SK-MEL-5 (cell line): Measurements from ENCODE around the gene TEP1. TPM values are rescaled to one million over a fixed set of nuclear protein-coding genes. Genes with fewer than 3 reads are reported as not detected.
"Not testable (repeated sequence)": the region's sequence is repeated elsewhere in the genome, so short reads cannot be mapped to it uniquely, and the experiment has no call there.

Experiments
- DNase-seq: peaks from one replicate; pipeline ENCODE4 v3.0.0-alpha.2; 2016; ENCODE audit warnings: low read depth, low spot score
- in situ Hi-C: cut with HindIII; loops from 2 replicates; pipeline ENCODE4 v1.10.0; 2016; ENCODE audit warnings: low sequenced_read_pairs, high pct_unique_total_duplicates, low pct_unique_long_range_greater_than_20kb
- polyA plus RNA-seq, 2 experiments: library from polyadenylated mRNA; depleted of rRNA; stranded (reverse); fragments of >200 nt; gene quantifications; 2 replicates each; pipeline ENCODE4 v1.2.3, GENCODE V29; 2015
- total RNA-seq: library from RNA; depleted of rRNA; stranded (reverse); fragments of >200 nt; shearing (Covaris generic); gene quantifications from 2 replicates; pipeline ENCODE4 v1.2.3, GENCODE V29; 2014; rRNA removed

Gene TEP1
- total RNA-seq, result 11.0 and 11.5 TPM in 2 replicates
- 14.6 and 22.8 TPM in 2 replicates for polyA plus RNA-seq (2015; cell fraction: cytosol; rRNA removed)
- polyA plus RNA-seq (2015; cell fraction: nucleus; rRNA removed), result 65.8 and 76.7 TPM in 2 replicates

DNA sequence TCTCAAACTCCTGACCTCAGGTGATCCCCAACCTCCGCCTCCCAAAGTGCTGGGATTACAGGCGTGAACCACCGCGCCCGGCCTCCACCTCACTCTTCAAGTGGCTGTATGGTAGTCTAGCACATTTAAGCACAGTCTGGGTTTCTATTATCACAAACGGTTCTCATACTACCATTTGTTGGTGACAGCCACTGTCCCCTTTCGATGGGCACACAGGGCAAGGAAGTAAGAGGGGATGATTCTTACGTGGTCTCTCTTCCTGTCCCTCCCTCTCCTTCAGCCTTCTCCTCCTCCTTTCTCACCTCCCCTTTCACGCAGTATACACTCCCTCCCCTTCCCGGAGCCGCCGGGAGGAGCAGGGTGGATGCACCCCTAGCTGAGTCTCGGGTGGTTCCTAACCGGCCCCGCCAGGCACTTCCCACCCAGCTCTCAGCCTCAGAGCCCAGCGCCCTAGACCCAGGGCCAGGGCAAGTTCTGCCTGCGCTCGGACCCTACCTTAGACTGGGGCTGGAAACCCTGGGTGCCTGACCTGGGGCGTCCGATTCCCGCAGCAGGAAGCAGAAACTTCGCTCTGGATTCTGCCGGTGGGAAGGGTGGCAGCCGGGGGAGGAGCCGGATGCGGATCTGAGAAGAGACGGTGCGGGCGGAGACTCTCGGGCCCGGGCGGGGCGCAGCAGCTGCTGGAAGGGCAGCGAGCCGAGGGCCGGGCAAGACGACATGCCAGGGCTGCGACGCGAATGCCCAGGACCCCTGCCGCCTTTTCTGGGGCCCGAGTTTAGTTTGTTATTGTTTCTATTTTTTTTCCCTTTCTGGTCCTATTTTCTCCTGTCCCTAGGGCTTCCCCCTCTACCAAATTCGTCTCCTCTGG, at the start of gene TEP1:
Gene TEP1, minus strand, starts transcription at position 626 of the 868 bp plus-strand sequence. CDS start 5,062 bp downstream, outside the sequence.
- in situ Hi-C loops, result no loop called here
- peak; percentile 85 for DNase-seq

DNA sequence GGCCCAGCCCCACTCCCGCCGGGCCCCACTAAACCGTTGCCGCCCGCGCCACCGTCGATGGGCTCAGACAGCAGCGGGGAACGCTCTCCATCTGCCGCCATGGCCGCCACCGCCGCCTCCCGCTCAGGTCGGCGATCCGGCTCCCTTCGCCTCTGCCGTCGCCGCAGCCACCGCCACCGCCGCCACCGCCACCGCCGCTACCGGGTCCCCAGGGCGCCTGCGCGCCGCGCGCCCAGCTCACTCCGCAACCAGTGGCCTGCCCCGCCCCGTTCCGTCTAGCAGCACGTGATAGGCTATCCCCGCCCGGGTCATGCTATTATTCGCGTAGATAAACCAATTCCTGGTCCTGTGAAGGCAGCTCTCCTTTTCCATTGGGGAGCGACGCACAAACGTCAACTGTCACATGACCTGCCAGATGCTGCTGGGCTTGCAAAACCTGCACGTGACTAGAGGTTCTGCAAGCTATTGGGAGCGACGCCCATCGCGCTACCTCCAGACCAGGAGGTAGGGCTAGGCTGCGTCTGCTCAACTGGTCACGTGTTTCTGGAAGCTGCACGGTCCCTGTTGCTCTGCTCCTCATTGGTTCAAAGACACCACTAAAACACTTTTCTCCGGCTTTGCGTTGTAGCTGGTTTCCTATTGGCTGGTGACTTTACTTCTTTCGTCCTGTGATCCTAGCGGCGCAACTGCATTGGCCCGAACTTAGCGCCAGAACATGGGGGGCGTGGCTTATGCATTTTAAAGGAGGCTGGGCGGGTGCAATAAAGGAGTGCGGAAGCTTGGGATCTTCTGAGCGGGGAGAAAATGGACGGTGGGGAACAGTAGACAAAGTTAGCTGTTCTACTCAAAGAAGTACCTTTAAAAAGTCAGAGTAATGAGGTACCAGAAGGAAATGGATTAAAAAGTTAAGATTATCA, 48.2 kb upstream of the TEP1 start, which contains the start of gene PIP4P1:
Gene PIP4P1, minus strand, starts transcription at position 210 of the 917 bp plus-strand sequence. Its CDS starts 109 bp downstream, at position 101.
- DNase-seq, result peak; percentile 99
- in situ Hi-C loops, result no loop called here

DNA sequence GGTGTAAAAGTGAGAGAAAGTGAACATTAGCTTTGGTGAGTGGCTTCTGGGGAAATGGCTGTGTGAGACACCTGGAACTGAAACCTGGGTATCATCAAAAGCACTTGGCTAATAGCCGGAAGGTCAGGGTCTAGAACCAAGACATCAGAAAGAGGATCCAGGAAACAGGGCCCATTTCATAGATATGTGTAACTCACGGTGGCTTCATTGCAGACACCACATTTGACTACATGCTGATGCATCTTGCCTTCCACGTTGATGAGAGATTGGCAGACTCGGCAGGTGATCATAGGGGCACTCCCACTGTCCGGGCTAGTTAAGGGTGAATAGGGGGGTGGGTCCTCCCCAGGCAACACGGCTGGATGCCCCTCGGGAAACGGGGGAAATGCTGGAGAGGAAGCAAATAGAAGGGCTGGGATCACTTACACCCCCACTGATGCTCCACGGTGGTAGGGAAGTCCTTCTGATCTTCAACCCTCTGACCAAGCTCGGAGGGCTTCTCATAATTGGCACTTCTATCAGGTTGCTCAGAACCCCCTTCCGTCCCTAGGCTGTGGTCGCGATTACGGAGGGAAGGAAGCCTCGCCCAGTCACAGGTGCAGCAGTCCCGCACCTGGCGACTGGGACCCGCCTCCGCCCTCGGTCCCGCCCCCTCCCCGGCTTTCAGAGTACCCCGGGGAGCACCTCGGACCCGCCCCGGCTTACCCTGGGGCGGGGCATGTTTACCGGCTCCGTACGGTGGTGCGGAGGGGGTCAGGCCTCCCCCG, 47.3 kb upstream of the TEP1 start:
- in situ Hi-C loops, result no loop called here
- DNase-seq, result no peak

- DNase-seq, result no peak
- in situ Hi-C loops, result no loop called here
Observed at GRCh38 chr14:20458031-20458789, 44.9 kb upstream of the TEP1 start.

DNA sequence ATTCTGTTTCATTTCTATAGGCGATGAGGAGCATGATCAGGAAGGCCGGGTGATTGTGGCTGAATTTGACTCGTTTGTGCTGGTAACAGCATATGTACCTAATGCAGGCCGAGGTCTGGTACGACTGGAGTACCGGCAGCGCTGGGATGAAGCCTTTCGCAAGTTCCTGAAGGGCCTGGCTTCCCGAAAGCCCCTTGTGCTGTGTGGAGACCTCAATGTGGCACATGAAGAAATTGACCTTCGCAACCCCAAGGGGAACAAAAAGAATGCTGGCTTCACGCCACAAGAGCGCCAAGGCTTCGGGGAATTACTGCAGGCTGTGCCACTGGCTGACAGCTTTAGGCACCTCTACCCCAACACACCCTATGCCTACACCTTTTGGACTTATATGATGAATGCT, 43.7 kb upstream of the TEP1 start:
- in situ Hi-C loops, result no loop called here

GRCh38 chr14:20455355-20456300, 42.3 kb upstream of the TEP1 start:
- in situ Hi-C loops, result no loop called here
- no peak for DNase-seq

More for the DNA sequence above, 43.7 kb upstream of the TEP1 start:
- DNase-seq, result no peak

DNA sequence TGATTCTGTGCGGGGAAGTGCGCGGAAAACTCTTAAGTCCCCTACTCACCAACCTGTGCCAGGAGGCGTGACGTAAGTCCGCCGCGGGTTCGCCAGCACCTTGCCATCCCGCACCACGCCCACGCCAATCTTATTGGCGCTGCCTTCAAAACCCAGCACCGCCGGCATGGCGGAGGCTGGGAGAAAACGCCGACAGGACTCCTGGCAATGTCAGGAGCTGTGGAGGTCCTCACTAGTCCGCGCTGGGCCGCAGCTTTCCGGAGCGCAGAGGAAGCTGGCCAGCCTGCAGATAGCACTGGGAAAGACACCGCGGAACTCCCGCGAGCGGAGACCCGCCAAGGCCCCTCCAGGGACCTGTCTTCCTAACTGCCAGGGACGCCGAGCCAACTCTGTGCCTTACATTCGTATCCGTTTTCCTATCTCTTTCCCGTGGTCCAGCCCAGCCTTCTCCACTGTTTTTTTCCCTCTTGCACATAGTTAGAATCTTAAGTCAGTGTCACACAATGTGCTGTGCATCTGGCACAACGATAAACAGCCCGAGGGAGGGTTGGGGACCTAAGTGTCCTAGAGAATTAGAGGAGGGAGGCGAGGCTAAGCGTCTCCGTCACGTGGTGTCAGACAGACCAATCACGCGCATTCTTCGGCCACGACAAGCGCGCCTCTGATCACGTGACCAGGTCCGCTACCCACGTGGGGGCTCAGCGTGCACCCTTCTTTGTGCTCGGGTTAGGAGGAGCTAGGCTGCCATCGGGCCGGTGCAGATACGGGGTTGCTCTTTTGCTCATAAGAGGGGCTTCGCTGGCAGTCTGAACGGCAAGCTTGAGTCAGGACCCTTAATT, 41.4 kb upstream of the TEP1 start, which contains the start of the genes APEX1 and OSGEP:
Gene APEX1, plus strand, starts transcription at position 711 of the 839 bp plus-strand sequence. CDS start 420 bp downstream, outside the sequence.
Gene OSGEP, minus strand, starts transcription at position 297 of the 839 bp plus-strand sequence. Its CDS starts 129 bp downstream, at position 168.
- DNase-seq, result peak; percentile 98
- in situ Hi-C loops, result no loop called here

DNA sequence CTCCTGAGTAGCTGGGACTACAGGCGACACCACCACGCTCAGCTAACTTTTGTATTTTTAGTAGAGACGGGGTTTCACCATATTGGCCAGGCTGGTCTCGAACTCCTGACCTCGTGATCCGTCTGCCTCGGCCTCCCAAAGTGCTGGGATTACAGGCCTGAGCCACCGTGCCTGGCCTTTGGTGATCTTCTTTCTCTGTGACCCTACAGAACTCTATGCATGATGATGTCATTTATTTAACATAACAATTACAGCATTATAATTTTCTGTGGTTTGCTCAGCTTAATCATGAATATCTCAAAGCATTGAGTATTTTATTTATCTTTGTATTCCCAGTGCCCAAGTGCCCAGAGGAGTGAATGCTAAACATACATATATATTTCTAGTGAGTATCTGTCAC, 39.5 kb upstream of the TEP1 start:
- in situ Hi-C loops, DNase-seq: not testable (repeated sequence)

DNA sequence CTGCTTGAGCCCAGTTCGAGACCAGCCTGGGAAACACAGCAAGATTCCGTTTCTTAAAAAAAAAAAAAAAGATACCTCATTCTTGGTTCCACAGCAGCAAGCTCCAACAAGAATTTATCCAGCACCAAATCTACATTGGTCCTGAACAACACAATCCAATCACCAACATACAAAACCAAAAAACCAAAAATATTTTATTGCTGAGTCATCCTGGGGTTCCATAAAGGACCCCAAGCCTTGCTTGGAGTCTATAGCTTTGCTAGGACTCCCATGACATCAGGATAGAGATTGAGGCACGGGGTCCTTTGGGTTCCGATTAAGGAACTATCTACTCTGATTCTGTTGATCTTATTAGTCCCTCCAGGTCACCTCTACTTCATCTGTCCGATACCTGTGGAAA, 33.6 kb upstream of the TEP1 start:
- in situ Hi-C loops, result no loop called here
- DNase-seq, result no peak

- in situ Hi-C loops, DNase-seq: not testable (repeated sequence)
Observed at GRCh38 chr14:20443650-20444049, 30.3 kb upstream of the TEP1 start.

GRCh38 chr14:20441461-20441860, 28.2 kb upstream of the TEP1 start:
- in situ Hi-C loops, result no loop called here
- DNase-seq, result no peak

- in situ Hi-C loops, result no loop called here
- DNase-seq, result no peak
Observed at GRCh38 chr14:20440882-20441281, 27.6 kb upstream of the TEP1 start.

- in situ Hi-C loops, result no loop called here
Observed at GRCh38 chr14:20440465-20440864, 27.2 kb upstream of the TEP1 start.

DNA sequence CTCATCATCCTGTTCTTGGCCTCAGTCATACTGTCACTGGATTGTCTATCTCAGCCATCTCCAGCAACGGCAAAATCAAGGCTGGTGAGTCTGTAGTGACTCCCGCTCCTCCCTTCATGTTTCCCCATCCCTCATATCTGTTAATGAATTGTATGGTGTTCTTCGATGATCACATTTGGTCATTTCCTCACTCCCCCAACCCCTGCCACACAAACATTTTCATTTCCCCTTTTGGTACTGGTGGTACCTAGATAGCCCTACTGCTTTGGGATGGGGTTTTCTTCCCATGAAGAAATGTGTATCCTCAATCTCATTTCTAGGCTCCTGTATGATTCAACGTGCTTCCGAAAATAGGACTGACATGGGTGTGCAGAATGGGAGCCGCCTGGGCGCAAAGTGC, 25.4 kb upstream of the TEP1 start:
- in situ Hi-C loops, result no loop called here
- DNase-seq, result no peak

More at GRCh38 chr14:20440465-20440864, 27.2 kb upstream of the TEP1 start:
- DNase-seq, result no peak

DNA sequence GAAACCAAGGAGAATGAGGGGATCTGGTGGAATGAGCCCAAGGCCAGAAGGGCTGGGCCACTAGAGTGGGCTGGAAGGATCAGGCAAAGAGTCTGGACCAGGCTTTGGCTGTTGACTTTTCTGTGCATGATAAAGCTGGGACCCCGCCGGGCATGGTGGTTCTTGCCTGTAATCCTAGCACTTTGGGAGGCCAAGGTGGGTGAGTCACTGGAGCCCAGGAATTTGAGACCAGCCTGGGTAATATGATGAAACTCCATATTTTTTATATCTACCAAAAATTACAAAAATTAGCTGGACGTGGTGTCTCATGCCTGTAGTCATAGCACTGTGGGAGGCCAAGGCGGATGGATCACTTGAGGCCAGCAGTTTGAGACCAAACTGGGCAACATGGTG, 23.1 kb upstream of the TEP1 start:
- in situ Hi-C loops, result no loop called here
- DNase-seq, result no peak
